ENCODE data around the gene MOCOS. TPM values are rescaled to one million over a fixed set of nuclear protein-coding genes. Genes with fewer than 3 reads are reported as not detected.

The MOCOS gene
- total RNA-seq, 1 experiment from 2014 or later = 3.0 TPM

GRCh38 chr18:36160959-36161371 lies 26.3 kb upstream of the MOCOS start:
- Histone ChIP-seq H3K27ac (ENCODE audit: low read length) (no peak overlapping the region), H3K4me3 (ENCODE audit: low read depth in 2 of 2, low read length in 2 of 2) (no peak overlapping the region), H3K27me3 (ENCODE audit: control insufficient read depth, insufficient read depth, low read length) (no peaks in the 10 kb centered on the region), H3K4me1 (ENCODE audit: control insufficient read depth, insufficient read depth, low read length) (no peaks in the 10 kb centered on the region), H3K36me3 (ENCODE audit: control insufficient read depth, insufficient read depth, low read length) (peaks cover 22% of the 10 kb centered on the region; the same call in 1 of the 2 replicates), H3K9me3 (ENCODE audit: control insufficient read depth, insufficient read depth, low read depth, low read length) (no peaks in the 10 kb centered on the region)
- POLR2A ChIA-PET = interaction anchor here (0.7 kb wide), 1 partner anchor 262 kb away, joined by 6 read pairs; no protein-coding TSS in a partner anchor
- BruUV-seq (replicated peaks) = no TSS peak
- in situ Hi-C loops (cut with HindIII; ENCODE audit: low pct_unique_long_range_greater_than_20kb, low sequenced_read_pairs) = no loop called here
- DNase-seq (ENCODE audit: low read depth, low spot score) (no peak), ATAC-seq (no peak)
- CTCF ChIA-PET = no interaction called here
- intact Hi-C loops (cut with micrococcal nuclease; ENCODE audit: unreplicated experiment) = no loop called here
- TF ChIP-seq, protein P1, sequence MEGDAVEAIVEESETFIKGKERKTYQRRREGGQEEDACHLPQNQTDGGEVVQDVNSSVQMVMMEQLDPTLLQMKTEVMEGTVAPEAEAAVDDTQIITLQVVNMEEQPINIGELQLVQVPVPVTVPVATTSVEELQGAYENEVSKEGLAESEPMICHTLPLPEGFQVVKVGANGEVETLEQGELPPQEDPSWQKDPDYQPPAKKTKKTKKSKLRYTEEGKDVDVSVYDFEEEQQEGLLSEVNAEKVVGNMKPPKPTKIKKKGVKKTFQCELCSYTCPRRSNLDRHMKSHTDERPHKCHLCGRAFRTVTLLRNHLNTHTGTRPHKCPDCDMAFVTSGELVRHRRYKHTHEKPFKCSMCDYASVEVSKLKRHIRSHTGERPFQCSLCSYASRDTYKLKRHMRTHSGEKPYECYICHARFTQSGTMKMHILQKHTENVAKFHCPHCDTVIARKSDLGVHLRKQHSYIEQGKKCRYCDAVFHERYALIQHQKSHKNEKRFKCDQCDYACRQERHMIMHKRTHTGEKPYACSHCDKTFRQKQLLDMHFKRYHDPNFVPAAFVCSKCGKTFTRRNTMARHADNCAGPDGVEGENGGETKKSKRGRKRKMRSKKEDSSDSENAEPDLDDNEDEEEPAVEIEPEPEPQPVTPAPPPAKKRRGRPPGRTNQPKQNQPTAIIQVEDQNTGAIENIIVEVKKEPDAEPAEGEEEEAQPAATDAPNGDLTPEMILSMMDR (IDR thresholded peaks at IDR 0.05) = no peak
- TF ChIP-seq POLR2AphosphoS5 (IDR thresholded peaks at IDR 0.05; ENCODE audit: low read depth, low read length) (no peak), SIN3A (IDR thresholded peaks at IDR 0.05; ENCODE audit: borderline replicate concordance, insufficient read depth, low read depth, low read length) (no peak), TCF7L2 (IDR thresholded peaks at IDR 0.05; ENCODE audit: low read depth, low read length) (no peak)
- TF ChIP-seq, protein P2, sequence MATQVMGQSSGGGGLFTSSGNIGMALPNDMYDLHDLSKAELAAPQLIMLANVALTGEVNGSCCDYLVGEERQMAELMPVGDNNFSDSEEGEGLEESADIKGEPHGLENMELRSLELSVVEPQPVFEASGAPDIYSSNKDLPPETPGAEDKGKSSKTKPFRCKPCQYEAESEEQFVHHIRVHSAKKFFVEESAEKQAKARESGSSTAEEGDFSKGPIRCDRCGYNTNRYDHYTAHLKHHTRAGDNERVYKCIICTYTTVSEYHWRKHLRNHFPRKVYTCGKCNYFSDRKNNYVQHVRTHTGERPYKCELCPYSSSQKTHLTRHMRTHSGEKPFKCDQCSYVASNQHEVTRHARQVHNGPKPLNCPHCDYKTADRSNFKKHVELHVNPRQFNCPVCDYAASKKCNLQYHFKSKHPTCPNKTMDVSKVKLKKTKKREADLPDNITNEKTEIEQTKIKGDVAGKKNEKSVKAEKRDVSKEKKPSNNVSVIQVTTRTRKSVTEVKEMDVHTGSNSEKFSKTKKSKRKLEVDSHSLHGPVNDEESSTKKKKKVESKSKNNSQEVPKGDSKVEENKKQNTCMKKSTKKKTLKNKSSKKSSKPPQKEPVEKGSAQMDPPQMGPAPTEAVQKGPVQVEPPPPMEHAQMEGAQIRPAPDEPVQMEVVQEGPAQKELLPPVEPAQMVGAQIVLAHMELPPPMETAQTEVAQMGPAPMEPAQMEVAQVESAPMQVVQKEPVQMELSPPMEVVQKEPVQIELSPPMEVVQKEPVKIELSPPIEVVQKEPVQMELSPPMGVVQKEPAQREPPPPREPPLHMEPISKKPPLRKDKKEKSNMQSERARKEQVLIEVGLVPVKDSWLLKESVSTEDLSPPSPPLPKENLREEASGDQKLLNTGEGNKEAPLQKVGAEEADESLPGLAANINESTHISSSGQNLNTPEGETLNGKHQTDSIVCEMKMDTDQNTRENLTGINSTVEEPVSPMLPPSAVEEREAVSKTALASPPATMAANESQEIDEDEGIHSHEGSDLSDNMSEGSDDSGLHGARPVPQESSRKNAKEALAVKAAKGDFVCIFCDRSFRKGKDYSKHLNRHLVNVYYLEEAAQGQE (IDR thresholded peaks at IDR 0.05; ENCODE audit: insufficient read depth in 1 of 2, low read depth in 2 of 2, low read length in 1 of 2) = no peak

GRCh38 chr18:36162981-36163380 lies 24.3 kb upstream of the MOCOS start:
- H3K4me3 ChIP-seq (ENCODE audit: low read depth in 2 of 2, low read length in 2 of 2) = no peak overlapping the region
- ChIA-PET CTCF (no interaction called here), POLR2A (no interaction called here)
- H3K4me1 ChIP-seq (ENCODE audit: control insufficient read depth, insufficient read depth, low read length) = no peaks in the 10 kb centered on the region
- H3K27ac ChIP-seq (ENCODE audit: low read length) = no peak overlapping the region
- ATAC-seq = no peak
- no peaks in the 10 kb centered on the region for H3K9me3 ChIP-seq (ENCODE audit: control insufficient read depth, insufficient read depth, low read depth, low read length)
- H3K27me3 ChIP-seq (ENCODE audit: control insufficient read depth, insufficient read depth, low read length) = no peaks in the 10 kb centered on the region
- in situ Hi-C loops (cut with HindIII; ENCODE audit: low pct_unique_long_range_greater_than_20kb, low sequenced_read_pairs) = no loop called here
- TF ChIP-seq SIN3A (IDR thresholded peaks at IDR 0.05; ENCODE audit: borderline replicate concordance, insufficient read depth, low read depth, low read length) = no peak
- TF ChIP-seq, protein P1 (IDR thresholded peaks at IDR 0.05) = no peak
- TF ChIP-seq TCF7L2 (IDR thresholded peaks at IDR 0.05; ENCODE audit: low read depth, low read length) = no peak
- TF ChIP-seq POLR2AphosphoS5 (IDR thresholded peaks at IDR 0.05; ENCODE audit: low read depth, low read length) = no peak
- TF ChIP-seq, protein P2 (IDR thresholded peaks at IDR 0.05; ENCODE audit: insufficient read depth in 1 of 2, low read depth in 2 of 2, low read length in 1 of 2) = no peak
- DNase-seq (ENCODE audit: low read depth, low spot score) = no peak
- no TSS peak for BruUV-seq (replicated peaks)
- peaks cover 24% of the 10 kb centered on the region; the same call in 1 of the 2 replicates for H3K36me3 ChIP-seq (ENCODE audit: control insufficient read depth, insufficient read depth, low read length)
- intact Hi-C loops (cut with micrococcal nuclease; ENCODE audit: unreplicated experiment) = no loop called here
